Activated CD8-positive, alpha-beta memory T cell treated with anti-CD3 and anti-CD28 coated beads for 1 hour (primary cell): ENCODE data around the gene UTRN.

Source experiments
- DNase-seq, 2 donors: peaks; one replicate each; pipeline ENCODE4 v3.0.0-alpha.2; 2020; ENCODE audit warnings: low read depth in 1 of 2; ENCODE audit errors: extremely low read depth in 1 of 2

UTRN gene

DNA sequence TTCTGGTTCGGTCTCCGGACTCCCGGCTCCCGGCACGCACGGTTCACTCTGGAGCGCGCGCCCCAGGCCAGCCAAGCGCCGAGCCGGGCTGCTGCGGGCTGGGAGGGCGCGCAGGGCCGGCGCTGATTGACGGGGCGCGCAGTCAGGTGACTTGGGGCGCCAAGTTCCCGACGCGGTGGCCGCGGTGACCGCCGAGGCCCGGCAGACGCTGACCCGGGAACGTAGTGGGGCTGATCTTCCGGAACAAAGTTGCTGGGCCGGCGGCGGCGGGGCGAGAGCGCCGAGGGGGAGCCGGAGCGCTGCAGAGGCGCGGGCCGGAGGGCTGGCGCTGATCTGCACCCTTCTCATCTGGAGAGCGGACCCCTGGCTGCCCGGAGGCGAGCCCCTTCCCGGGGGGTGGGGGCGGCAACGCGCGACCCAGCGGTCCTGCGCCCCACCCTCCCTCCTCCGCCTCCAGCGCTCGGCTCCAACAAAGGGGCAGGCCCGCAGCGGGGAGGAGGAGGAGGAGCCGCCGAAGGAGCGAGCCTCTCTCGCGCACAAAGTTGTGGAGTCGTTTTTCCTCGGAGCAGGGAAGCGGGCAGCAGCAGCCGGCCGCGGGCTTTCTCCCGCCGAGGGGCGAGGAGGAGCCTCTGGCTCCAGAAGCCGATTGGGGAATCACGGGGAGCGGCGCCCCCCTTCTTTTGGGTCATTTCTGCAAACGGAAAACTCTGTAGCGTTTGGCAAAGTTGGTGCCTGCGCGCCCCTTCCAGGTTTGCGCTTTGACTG, at the start of gene UTRN:
UTRN (plus strand) TSS at position 553 of the 765 bp plus-strand sequence. CDS start 6,494 bp downstream, outside the sequence.
- no peak for DNase-seq

DNA sequence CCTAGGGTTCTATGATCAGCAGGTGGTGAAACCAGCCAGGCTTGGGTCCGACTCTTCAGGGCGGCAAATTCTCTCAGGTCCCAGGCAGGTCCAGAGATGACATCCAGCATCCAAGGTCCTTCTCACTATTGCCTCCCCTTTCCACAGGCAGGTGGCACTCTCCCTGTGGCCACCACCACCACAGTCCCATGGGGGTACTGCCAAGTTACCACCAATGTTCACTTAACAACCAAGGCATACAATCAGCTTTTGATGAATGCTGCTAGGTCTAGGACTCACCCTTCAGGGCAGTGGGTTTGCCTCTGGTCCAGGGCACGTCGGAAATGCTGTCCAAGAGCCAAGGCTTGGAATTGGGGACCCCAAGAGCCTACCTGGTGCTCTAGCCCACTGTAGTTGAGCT, 40.4 kb upstream of the UTRN start:
- no peak for DNase-seq

GRCh38 chr6:144246988-144247387, 38.1 kb upstream of the UTRN start:
- DNase-seq, result no peak

DNA sequence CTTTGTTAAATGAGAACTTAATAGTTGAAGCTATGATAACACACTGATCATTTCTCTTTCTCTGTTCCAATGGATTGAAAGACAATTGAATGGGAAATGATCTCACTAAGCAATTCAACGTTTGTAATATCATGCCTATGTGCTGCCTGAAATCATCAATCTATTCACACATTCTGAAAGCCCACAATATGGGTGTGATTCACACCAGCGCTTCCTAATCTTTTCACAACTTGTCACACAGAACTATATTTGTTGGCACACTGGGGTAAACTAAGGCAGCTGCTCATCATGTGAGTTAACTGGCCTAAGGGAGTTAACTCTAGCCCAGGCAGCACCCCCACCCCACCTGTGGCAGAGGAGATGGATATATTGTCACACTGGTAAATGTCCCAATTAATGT, 37.1 kb upstream of the UTRN start:
- no peak for DNase-seq

GRCh38 chr6:144248476-144249301, 36.4 kb upstream of the UTRN start:
- no peak for DNase-seq

- DNase-seq, result no peak
Observed at GRCh38 chr6:144250276-144250675, 34.9 kb upstream of the UTRN start.

DNA sequence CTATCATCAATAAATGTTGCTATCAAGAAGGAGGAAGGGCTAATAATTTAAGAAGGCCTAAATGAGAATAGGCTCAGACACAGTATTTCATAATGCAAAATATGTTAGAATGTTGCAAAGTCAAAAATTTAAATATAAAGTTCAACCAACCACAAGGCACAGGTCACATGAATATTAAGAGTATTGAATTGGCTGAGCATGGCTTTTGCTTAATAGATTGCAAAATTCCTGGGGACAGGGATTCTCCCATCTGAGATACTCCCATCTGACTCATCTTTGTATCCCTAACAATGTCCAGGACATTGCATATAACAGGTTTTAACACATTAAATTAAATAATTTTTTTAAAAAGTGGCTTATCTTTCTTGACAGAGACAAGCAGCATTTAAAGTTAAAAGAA, 32.9 kb upstream of the UTRN start:
- DNase-seq, result no peak

- no peak for DNase-seq
Observed at GRCh38 chr6:144259986-144260385, 25.1 kb upstream of the UTRN start.

DNA sequence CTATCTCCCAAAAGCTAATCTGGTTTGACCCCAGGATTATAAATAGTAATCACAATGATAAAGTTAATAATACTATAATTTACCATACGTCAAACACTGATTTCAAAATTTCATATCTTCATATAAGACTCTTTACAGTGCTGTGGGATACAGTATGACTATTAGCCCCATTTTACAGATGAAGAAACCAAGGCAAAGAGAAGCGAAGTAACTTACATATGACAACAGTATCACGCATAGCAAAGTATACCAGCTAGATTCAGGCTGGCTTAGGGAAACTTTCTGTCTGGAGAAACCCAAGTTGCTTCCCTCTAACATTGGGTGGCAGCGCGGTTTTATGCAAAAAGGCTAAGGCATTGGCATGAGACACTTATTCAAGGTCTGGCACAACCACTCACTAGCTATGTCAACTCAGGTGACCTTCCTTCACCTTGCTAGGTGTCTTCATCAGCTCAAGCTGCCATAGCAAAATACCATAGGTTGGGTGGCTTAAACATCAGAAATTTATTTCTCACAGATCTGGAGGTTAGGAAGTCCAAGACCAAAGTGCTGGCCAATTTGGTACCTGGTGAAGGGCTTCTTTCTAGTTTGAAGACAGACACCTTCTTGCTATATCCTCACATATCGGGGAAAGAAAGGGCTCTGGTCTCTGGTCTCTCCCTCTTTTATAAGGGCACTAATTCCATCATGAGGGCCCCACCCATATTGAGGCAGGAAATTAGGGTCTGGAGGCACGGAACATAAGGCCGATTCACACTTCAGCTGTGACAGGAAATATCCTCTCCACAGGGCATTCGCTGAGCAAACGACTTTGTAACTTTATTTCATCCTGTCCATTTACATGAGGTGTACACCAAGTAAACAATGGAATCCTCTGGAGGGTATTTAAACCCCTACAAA, 22.4 kb upstream of the UTRN start:
- DNase-seq, result no peak

- DNase-seq, result no peak
Observed at GRCh38 chr6:144263786-144264185, 21.3 kb upstream of the UTRN start.

- DNase-seq, result no peak
Observed at GRCh38 chr6:144264270-144265060, 20.7 kb upstream of the UTRN start.

DNA sequence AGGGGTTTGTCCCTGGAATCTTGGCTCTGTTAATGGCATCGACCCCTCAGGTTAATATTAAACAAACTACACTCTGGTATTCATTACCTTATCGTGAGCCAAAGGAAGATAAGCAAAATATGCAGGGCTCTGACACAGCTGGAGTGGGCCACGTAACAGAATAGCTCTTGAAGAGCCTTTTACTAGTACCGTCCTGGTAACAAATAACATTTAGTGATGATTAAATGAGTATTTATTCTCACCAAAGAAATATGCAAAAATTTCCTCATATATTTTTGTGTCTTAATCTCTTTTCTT, 20.1 kb upstream of the UTRN start:
- no peak for DNase-seq

- DNase-seq, result no peak
Observed at GRCh38 chr6:144265390-144265789, 19.7 kb upstream of the UTRN start.

- DNase-seq, result no peak
Observed at GRCh38 chr6:144266091-144266649, 19.0 kb upstream of the UTRN start.

- no peak for DNase-seq
Observed at GRCh38 chr6:144268794-144269349, 16.3 kb upstream of the UTRN start.

- DNase-seq, result no peak
Observed at GRCh38 chr6:144277174-144277573, 8.0 kb upstream of the UTRN start.

DNA sequence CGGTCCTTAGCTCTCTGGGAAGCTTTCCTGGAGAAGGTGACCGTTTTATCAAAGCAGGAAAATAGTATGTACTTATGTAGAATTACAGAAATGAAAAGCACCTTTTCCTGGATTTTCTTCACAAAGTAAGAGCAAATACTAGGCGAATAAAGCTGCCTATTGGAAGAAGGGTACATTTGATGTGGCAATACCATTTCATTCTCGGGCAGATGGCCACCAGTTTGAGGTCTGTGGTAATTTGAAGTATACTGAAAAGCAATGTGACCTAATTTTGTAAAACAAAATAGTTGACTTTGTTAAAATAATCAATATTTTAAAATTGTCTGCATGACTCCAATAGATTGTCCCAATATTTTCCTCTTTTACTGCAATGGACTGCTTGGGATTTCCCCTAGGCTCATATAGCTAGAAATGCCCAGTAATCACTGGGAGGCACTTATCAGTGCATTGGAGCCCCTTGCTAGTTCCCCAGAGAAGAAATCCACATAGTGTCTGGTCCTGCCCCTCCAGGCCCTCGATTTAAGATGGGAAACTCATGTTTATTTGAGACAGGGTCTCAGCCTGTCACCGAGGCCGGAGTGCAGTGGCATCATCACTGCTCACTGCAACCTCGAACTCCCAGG, 7.4 kb upstream of the UTRN start:
- no peak for DNase-seq

GRCh38 chr6:144278659-144279314, 6.3 kb upstream of the UTRN start:
- no peak for DNase-seq
